ENCODE measurements around the gene SCN10A. TPM values are rescaled to one million over a fixed set of nuclear protein-coding genes. Genes with fewer than 3 reads are reported as not detected.

Gene SCN10A
- total and polyA plus RNA-seq, 9 of the 15 experiments (the other 6 are each of a cell fraction or from before 2014, with no cell fraction given): not detected

- TF ChIP-seq ZNF407 (IDR thresholded peaks at IDR 0.05; ENCODE audit: low read depth) (no peak), NFATC3 (IDR thresholded peaks at IDR 0.05) (no peak), ZBTB17 (CRISPR knock-in tag; IDR thresholded peaks at IDR 0.05) (no peak), RFX7 (CRISPR knock-in tag; IDR thresholded peaks at IDR 0.05) (no peak), NFE2L1 (tag; IDR thresholded peaks at IDR 0.05; ENCODE audit: borderline replicate concordance, low read depth) (no peak), POLR2B (IDR thresholded peaks at IDR 0.05; ENCODE audit: low read depth, partially characterized antibody) (no peak), IFI16 (CRISPR knock-in tag; IDR thresholded peaks at IDR 0.05) (no peak), CREB1 (IDR thresholded peaks at IDR 0.05) (0 out of 2 replicates have a peak, but pooled peaks have one; percentile 12), CREB1 (CRISPR knock-in tag; IDR thresholded peaks at IDR 0.05) (no peak), COPS2 (conservative IDR thresholded peaks at IDR 0.05) (no peak), EZH2 (IDR thresholded peaks at IDR 0.05; ENCODE audit: borderline replicate concordance, low read depth, low read length) (no peak), UBTF (IDR thresholded peaks at IDR 0.05; ENCODE audit: borderline replicate concordance in 1 of 2, low read depth in 2 of 2, low read length in 2 of 2) (no peak), MCM2 (IDR thresholded peaks at IDR 0.05; ENCODE audit: low read depth) (no peak), ZNF445 (CRISPR knock-in tag; IDR thresholded peaks at IDR 0.05; ENCODE audit: low read depth) (no peak), MBD2 (IDR thresholded peaks at IDR 0.05; ENCODE audit: borderline replicate concordance, low read depth) (no peak), TCFL5 (CRISPR knock-in tag; conservative IDR thresholded peaks at IDR 0.05) (no peak)
- TF ChIP-seq, protein P1, sequence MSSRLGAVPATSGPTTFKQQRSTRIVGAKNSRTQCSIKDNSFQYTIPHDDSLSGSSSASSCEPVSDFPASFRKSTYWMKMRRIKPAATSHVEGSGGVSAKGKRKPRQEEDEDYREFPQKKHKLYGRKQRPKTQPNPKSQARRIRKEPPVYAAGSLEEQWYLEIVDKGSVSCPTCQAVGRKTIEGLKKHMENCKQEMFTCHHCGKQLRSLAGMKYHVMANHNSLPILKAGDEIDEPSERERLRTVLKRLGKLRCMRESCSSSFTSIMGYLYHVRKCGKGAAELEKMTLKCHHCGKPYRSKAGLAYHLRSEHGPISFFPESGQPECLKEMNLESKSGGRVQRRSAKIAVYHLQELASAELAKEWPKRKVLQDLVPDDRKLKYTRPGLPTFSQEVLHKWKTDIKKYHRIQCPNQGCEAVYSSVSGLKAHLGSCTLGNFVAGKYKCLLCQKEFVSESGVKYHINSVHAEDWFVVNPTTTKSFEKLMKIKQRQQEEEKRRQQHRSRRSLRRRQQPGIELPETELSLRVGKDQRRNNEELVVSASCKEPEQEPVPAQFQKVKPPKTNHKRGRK (tag; IDR thresholded peaks at IDR 0.05): no peak
Measured at GRCh38 chr3:38649500-38650247, 166.3 kb downstream of the SCN10A start, which contains the start of gene SCN5A (continued).
